Retinal pigment epithelial cell (primary cell): Measurements from ENCODE around the gene HUNK.

Experiments used
- DNase-seq: peaks from one replicate; pipeline ENCODE4 v3.0.0-alpha.2; 2010; ENCODE audit warnings: low read depth
- H3K4me3 ChIP-seq: 2 replicates; pipeline ENCODE4 v1.5.1; 2011; ENCODE audit warnings: mild to moderate bottlenecking, low read length, control low read depth, moderate library complexity
- TF ChIP-seq, protein P1 (sequence below): conservative IDR thresholded peaks from 2 replicates; pipeline ENCODE4 v1.5.1; 2011; ENCODE audit warnings: low read depth, low read length, control low read depth, inconsistent platforms

HUNK gene

DNA sequence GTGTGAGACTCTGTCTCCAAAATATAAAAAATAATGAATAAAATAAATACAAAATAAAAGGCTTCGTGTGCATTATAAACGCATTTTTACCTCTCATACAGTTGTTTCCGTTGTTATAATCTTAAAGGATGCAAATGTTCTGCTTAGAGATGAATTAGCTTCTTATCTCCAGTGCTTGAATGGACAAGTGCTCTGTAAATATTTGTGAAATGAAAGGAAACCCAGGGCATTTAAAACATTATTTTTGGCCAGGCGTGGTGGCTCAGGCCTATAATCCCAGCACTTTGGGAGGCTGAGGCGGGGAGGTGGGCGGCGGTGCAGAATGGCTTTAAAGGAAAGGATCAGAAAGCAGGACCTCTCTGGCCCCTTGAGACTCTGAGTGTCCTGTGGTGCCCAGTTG is 94.5 kb downstream of the HUNK start:
- TF ChIP-seq, protein P1, sequence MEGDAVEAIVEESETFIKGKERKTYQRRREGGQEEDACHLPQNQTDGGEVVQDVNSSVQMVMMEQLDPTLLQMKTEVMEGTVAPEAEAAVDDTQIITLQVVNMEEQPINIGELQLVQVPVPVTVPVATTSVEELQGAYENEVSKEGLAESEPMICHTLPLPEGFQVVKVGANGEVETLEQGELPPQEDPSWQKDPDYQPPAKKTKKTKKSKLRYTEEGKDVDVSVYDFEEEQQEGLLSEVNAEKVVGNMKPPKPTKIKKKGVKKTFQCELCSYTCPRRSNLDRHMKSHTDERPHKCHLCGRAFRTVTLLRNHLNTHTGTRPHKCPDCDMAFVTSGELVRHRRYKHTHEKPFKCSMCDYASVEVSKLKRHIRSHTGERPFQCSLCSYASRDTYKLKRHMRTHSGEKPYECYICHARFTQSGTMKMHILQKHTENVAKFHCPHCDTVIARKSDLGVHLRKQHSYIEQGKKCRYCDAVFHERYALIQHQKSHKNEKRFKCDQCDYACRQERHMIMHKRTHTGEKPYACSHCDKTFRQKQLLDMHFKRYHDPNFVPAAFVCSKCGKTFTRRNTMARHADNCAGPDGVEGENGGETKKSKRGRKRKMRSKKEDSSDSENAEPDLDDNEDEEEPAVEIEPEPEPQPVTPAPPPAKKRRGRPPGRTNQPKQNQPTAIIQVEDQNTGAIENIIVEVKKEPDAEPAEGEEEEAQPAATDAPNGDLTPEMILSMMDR = no peak
- no peak overlapping the region for H3K4me3 ChIP-seq
- DNase-seq = no peak

DNA sequence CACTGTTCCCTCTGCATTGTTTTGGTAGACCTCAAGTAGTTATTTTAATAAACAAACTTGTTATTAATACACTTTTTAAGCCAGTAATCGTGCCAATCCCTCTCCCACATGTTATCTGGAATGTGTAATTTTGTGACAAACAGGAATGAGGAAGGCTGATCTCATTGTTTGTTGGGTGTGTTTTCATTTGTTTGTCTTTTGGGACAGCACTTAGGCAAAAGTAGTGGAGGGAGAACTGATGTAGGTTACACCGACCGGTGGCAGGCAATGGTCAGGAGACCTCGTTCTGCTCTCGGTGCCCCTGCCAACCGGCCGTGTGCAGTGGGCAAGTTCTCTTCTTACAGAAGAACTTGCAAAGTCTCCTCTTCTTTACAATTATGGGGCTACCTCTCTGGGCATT is 99.8 kb downstream of the HUNK start:
- H3K4me3 ChIP-seq = no peak overlapping the region
- no peak for DNase-seq
- TF ChIP-seq, protein P1 = no peak

DNA sequence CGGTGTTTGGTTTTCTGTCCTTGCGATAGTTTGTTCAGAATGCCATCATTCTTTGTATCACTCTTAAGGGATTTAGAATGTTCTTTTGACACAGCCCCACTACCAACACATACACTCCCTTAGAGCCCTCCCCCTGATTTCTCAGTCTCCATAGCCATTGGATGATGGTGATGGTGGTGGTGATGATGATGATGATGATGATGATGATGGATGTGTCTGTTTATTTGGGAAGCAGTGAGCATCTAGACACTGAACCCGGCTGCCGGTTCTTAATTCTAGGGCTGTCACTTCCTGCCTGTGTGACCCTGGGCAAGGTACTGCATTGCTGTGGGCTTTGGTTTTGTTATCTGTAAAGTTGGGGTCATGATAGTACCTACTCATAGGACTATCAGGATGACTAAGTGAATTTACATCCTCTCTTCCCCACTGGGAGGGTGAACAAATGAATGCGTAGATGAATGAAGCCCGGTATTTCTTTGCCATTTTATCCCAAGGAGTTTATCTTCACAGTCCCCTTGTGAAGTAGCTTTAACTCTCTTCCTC is 100.7 kb downstream of the HUNK start:
- no peak for DNase-seq
- no peak overlapping the region for H3K4me3 ChIP-seq
- TF ChIP-seq, protein P1 = no peak

DNA sequence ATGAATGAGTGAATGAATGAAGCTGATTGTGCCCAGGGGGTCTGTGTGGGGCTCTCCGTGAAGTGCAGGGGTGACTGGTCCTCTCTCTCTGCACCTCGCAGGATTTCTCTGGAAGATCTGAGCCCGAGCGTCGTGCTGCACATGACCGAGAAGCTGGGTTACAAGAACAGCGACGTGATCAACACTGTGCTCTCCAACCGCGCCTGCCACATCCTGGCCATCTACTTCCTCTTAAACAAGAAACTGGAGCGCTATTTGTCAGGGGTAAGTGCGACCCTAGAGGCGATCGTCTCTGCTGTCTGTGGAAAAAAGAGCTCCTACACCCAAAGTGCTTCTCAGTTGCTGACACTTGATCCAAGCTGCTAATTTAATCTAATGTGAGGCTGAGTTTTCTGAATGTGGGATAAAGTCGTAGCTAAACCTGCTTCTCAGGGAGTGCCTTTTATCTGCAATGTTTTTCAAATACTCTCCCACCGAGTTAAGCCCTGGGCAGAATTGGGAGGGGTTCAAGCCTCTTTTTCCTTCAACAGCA is 101.7 kb downstream of the HUNK start:
- DNase-seq = no peak
- TF ChIP-seq, protein P1 = no peak
- H3K4me3 ChIP-seq = no peak overlapping the region

DNA sequence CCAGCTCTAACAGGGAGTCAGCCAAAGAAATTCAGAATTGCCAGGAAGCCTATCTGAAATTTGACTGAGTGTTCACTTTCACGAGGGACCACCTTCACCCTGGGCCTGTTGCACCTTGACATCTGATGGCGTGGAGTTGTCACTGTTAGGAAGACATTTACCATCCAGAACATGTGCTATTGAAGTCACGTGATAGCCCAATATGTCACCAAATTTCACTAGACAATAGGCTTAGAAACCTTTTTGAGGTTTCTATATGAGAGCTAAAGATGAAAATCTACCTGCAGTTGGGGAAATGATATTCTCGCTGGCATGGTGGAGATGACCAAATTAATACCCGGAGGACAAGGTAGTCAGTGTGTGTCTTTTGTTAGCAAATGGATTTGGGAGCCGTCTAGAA is 102.7 kb downstream of the HUNK start:
- TF ChIP-seq, protein P1 = no peak
- DNase-seq = no peak
- no peak overlapping the region for H3K4me3 ChIP-seq

DNA sequence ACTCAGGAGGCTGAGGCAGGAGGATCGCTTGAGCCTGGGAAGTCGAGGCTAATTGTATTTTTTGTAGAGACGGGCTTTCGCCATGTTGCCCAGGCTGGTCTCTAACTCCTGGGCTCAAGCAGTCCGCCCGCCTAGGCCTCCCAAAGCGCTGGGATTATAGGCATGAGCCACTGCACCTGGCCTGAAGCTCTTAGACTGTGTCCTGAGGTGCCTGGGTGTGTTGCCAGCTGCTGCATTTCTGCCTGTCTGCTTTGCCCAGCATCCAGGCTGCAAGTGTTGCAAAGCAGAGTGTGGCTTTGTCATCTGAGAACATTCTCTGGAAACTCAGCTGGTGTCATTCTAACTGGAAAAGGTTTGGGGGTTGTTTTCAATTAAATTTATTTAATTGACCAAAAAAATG is 105.0 kb downstream of the HUNK start:
- no peak for DNase-seq
- TF ChIP-seq, protein P1 = no peak
- no peak overlapping the region for H3K4me3 ChIP-seq

DNA sequence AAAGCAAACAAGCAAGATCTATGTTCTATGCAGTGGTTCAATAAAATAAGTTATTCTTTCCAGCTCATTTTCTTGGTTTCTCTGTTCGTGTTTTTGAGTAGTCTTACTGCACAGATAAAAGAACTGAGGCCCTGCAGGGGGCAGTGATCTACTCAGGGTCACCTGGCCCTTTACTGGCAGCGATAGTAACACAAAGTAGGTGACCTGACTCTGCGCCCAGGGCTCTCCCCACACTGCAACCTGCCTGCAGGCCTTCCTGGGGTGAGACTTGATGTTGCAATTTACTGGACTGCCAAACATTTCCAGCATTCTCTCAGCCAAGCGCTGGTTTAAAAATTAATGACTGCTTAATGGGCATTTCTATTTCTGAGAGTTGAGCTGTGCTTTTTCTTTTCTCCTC is 110.3 kb downstream of the HUNK start:
- no peak for DNase-seq
- no peak overlapping the region for H3K4me3 ChIP-seq
- TF ChIP-seq, protein P1 = no peak
